IMR-90 (cell line): ENCODE measurements around the gene EMILIN2. TPM values are rescaled to one million over a fixed set of nuclear protein-coding genes. Genes with fewer than 3 reads are reported as not detected.

Experiments used
- ATAC-seq: fragments of 200-7000 bp; cut with Tn5 transposase; 2 replicates; pipeline ENCODE4 v1.9.1; 2020; ENCODE audit warnings: low read depth, mild to moderate bottlenecking, moderate library complexity
- BruUV-seq: library from RNA; stranded (reverse); fragments of 400-500 nt; replicated peaks from 2 replicates; lab custom pipeline; 2021; lab: Mats Ljungman, UMichigan
- CTCF ChIA-PET: fragments of 300-600 bp; formaldehyde crosslinking; extraction: SDS; loops from one replicate; lab custom pipeline; 2021; ENCODE audit warnings: antibody characterized with exemption; lab: Yijun Ruan, JAX
- POLR2A ChIA-PET: fragments of 300-600 bp; sonication (Branson Sonifier 250); formaldehyde crosslinking; loops from one replicate; lab custom pipeline; 2022; ENCODE audit warnings: antibody characterized with exemption; ENCODE audit not compliant: unreplicated experiment; lab: Charles Lee
- DNase-seq: peaks from one replicate; pipeline ENCODE4 v3.0.0; 2013
- H2AFZ ChIP-seq: replicated peaks from 2 replicates; pipeline ENCODE3; 2013; ENCODE audit warnings: low read length, mild to moderate bottlenecking; ENCODE audit not compliant: poor library complexity
- H2AK5ac ChIP-seq: 2 replicates; pipeline ENCODE4 v1.6.1; 2013; ENCODE audit warnings: low read depth, low read length, inconsistent platforms
- H2AK9ac ChIP-seq: replicated peaks from 2 replicates; pipeline ENCODE3; 2013; ENCODE audit warnings: mild to moderate bottlenecking, low read depth, low read length, moderate library complexity; ENCODE audit not compliant: poor library complexity
- H2BK120ac ChIP-seq: 2 replicates; pipeline ENCODE4 v1.6.1; 2013; ENCODE audit warnings: low read depth, low read length, inconsistent platforms
- H2BK15ac ChIP-seq: 3 replicates; pipeline ENCODE4 v1.6.1; 2013; ENCODE audit warnings: low read depth, low read length, inconsistent platforms
- H2BK20ac ChIP-seq: 2 replicates; pipeline ENCODE4 v1.6.1; 2013; ENCODE audit warnings: low read depth, mild to moderate bottlenecking, inconsistent platforms, low read length, moderate library complexity
- H2BK5ac ChIP-seq: 2 replicates; pipeline ENCODE4 v1.6.1; 2013; ENCODE audit warnings: mild to moderate bottlenecking, low read depth, low read length, inconsistent platforms; ENCODE audit not compliant: poor library complexity, severe bottlenecking
- H3K14ac ChIP-seq: replicated peaks from 2 replicates; pipeline ENCODE4 v1.6.1; 2013; ENCODE audit warnings: low read depth, low read length, inconsistent platforms
- H3K18ac ChIP-seq: 2 replicates; pipeline ENCODE4 v1.6.1; 2013; ENCODE audit warnings: low read depth, low read length, control low read depth
- H3K23ac ChIP-seq: 2 replicates; pipeline ENCODE4 v1.6.1; 2013; ENCODE audit warnings: low read depth, low read length, inconsistent platforms
- H3K27ac ChIP-seq: 2 replicates; pipeline ENCODE4 v1.5.1; 2013; ENCODE audit warnings: mild to moderate bottlenecking, control low read depth, low read length; ENCODE audit not compliant: insufficient read depth
- H3K27me3 ChIP-seq: 2 replicates; pipeline ENCODE4 v1.6.1; 2013; ENCODE audit warnings: low read length; ENCODE audit not compliant: control insufficient read depth, insufficient read depth
- H3K36me3 ChIP-seq: 2 replicates; pipeline ENCODE4 v1.6.1; 2013; ENCODE audit warnings: low read length, mixed read lengths; ENCODE audit not compliant: control insufficient read depth, insufficient read depth
- H3K4ac ChIP-seq: 2 replicates; pipeline ENCODE4 v1.6.1; 2013; ENCODE audit warnings: low read depth, low read length, inconsistent platforms
- H3K4me1 ChIP-seq: 2 replicates; pipeline ENCODE4 v1.6.1; 2013; ENCODE audit warnings: low read length, mixed read lengths; ENCODE audit not compliant: control insufficient read depth, insufficient read depth
- H3K4me2 ChIP-seq: 2 replicates; pipeline ENCODE4 v1.6.1; 2013; ENCODE audit warnings: low read depth, mild to moderate bottlenecking, control low read depth, low read length, moderate library complexity
- H3K4me3 ChIP-seq: 2 replicates; pipeline ENCODE4 v1.5.1; 2013; ENCODE audit warnings: low read depth, mild to moderate bottlenecking, control low read depth, low read length, moderate library complexity; ENCODE audit not compliant: insufficient read depth
- H3K56ac ChIP-seq: 2 replicates; pipeline ENCODE4 v1.6.1; 2013; ENCODE audit warnings: low read length, inconsistent platforms; ENCODE audit not compliant: insufficient read depth; ENCODE audit errors: extremely low read depth
- H3K79me1 ChIP-seq, 2 experiments: 2 replicates each; pipeline ENCODE4 v1.6.1; 2013; ENCODE audit warnings: low read length in 2 of 2, inconsistent platforms in 1 of 2, low read depth in 1 of 2
- H3K9ac ChIP-seq: 2 replicates; pipeline ENCODE4 v1.6.1; 2013; ENCODE audit warnings: low read depth, low read length, control low read depth
- H3K9me1 ChIP-seq: 2 replicates; pipeline ENCODE4 v1.6.1; 2013; ENCODE audit warnings: low read length, inconsistent platforms; ENCODE audit not compliant: insufficient read depth
- H3K9me3 ChIP-seq: 2 replicates; pipeline ENCODE4 v1.6.1; 2013; ENCODE audit warnings: low read length; ENCODE audit not compliant: control insufficient read depth, insufficient read depth
- H4K20me1 ChIP-seq: 2 replicates; pipeline ENCODE4 v1.6.1; 2013; ENCODE audit warnings: low read length, inconsistent platforms; ENCODE audit not compliant: insufficient read depth
- H4K5ac ChIP-seq: 2 replicates; pipeline ENCODE4 v1.6.1; 2013; ENCODE audit warnings: mild to moderate bottlenecking, low read depth, low read length, control low read depth
- H4K8ac ChIP-seq, 2 experiments: 2 replicates each; pipeline ENCODE4 v1.6.1; 2013; ENCODE audit warnings: low read depth in 2 of 2, low read length in 2 of 2, control low read depth in 1 of 2, inconsistent platforms in 1 of 2
- H4K91ac ChIP-seq: 2 replicates; pipeline ENCODE4 v1.6.1; 2013; ENCODE audit warnings: low read depth, low read length, inconsistent platforms; ENCODE audit not compliant: insufficient read depth
- CHD1 ChIP-seq: IDR thresholded peaks from 2 replicates; pipeline ENCODE4 v1.6.1; 2012; ENCODE audit warnings: low read depth, low read length, improper control_type of control experiment
- MXI1 ChIP-seq: IDR thresholded peaks from 2 replicates; pipeline ENCODE4 v1.6.1; 2012; ENCODE audit warnings: low read depth, mild to moderate bottlenecking, low read length, moderate library complexity, borderline replicate concordance
- POLR2A ChIP-seq: IDR thresholded peaks from 2 replicates; pipeline ENCODE4 v1.6.1; 2012; ENCODE audit warnings: mild to moderate bottlenecking, low read depth, low read length
- WGBS, 2 experiments: methylation state at CpG; one replicate each; pipeline versions ENCODE4 v1.1.5 to v1.1.7; 2013; ENCODE audit warnings: missing lambda C conversion rate in 2 of 2; ENCODE audit not compliant: insufficient read length in 1 of 2; ENCODE audit errors: extremely low coverage in 2 of 2; 5-methylcytosine and 5-hydroxymethylcytosine counted together
- dilution Hi-C: fragments of 300-500 bp; cut with HindIII; formaldehyde crosslinking; loops from one replicate; pipeline ENCODE4 v1.14.3; 2018; ENCODE audit warnings: low sequenced_read_pairs; ENCODE audit not compliant: unreplicated experiment
- in situ Hi-C: fragments of 300-500 bp; cut with MboI; formaldehyde crosslinking; loops from 3 replicates; pipeline ENCODE4 v1.14.3; 2019; ENCODE audit warnings: low sequenced_read_pairs, inconsistent platforms, mixed read lengths
- intact Hi-C: fragments of 100-400 bp; cut with micrococcal nuclease; formaldehyde crosslinking; loops from 2 replicates; pipeline ENCODE4 v1.10.0; 2022
- polyA plus RNA-seq, 3 experiments: library from polyadenylated mRNA; depleted of rRNA; stranded (reverse); fragments of >200 nt; gene quantifications; 2 replicates each; pipeline ENCODE4 v1.2.3, GENCODE V29; 2012; ENCODE audit warnings: low replicate concordance in 1 of 3
- total RNA-seq: library from RNA; depleted of rRNA; stranded (reverse); fragments of >200 nt; gene quantifications from 2 replicates; pipeline ENCODE4 v1.2.3, GENCODE V29; 2012

The EMILIN2 gene
- total and polyA plus RNA-seq, 2 of the 4 experiments (the other 2 are of a cell fraction) = under 0.01 to 0.14 TPM

DNA sequence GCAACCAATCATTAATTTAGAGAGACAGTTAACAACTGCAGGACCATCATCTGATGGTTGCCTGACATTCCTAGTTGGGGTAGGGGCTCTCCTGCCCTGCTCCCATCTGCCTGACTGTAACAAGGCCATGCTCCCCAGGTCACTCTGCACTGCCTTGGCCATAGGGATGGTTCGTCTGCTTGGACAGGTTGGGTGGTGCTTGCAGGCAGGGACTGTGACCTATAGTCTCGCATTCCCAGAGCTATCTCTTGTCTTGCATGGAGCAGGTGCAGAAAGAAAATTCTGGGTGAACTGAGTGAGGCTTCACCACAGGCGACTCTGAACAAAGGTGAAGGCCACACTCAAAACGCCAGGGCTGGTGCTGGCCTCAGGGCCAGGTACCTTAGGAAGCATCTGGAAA is 64.7 kb downstream of the EMILIN2 start:
- Histone ChIP-seq H2BK20ac (no peak overlapping the region), H4K20me1 (no peaks in the 10 kb centered on the region; the same call in none of the 2 replicates), H4K91ac (no peak overlapping the region), H3K9ac (no peak overlapping the region), H3K27ac (no peak overlapping the region), H3K4me3 (no peak overlapping the region), H3K27me3 (peaks cover 21% of the 10 kb centered on the region), H3K36me3 (peaks cover 24% of the 10 kb centered on the region), H3K18ac (no peak overlapping the region), H2AK9ac (peak overlapping the region; percentile 72), H2BK120ac (no peak overlapping the region), H3K4me2 (no peak overlapping the region), H4K5ac (no peak overlapping the region), H3K9me1 (peaks cover 12% of the 10 kb centered on the region), H2AK5ac (no peak overlapping the region), H4K8ac (no peak overlapping the region), H3K14ac (no peak overlapping the region), H3K4me1 (no peaks in the 10 kb centered on the region), H3K56ac (no peak overlapping the region), H2BK5ac (no peak overlapping the region), H2BK15ac (no peak overlapping the region), H3K79me1 (peaks cover 0 to 3% of the 10 kb centered on the region in 2 experiments; a peak in 1 of 4 replicates), H3K9me3 (no peaks in the 10 kb centered on the region), H3K23ac (no peak overlapping the region), H3K4ac (no peak overlapping the region), H2AFZ (no peak overlapping the region)
- in situ Hi-C loops = no loop called here
- ChIA-PET CTCF (no interaction called here), POLR2A (no interaction called here)
- no peak for TF ChIP-seq MXI1
- TF ChIP-seq CHD1 = no peak
- TF ChIP-seq POLR2A = no peak
- no peak for ATAC-seq
- intact Hi-C loops = no loop called here
- DNase-seq = no peak
- dilution Hi-C loops = no loop called here
- no TSS peak for BruUV-seq
- WGBS, 2 experiments = no CpG with 5 or more reads among the region's 4 CpGs
